GOT3 (cell line): Measurements from ENCODE around the gene RHOC.
A peak's percentile ranks its signal among the peaks of the same experiment; 100 is the strongest.

Experiments
- DNase-seq: peaks from one replicate; lab custom pipeline; 2025; ENCODE audit warnings: mixed read lengths; lab: John Stamatoyannopoulos, UW

RHOC gene

GRCh38 chr1:112701227-112702066 lies 5.5 kb downstream of the RHOC start:
- no peak for DNase-seq

GRCh38 chr1:112700290-112701226 lies 6.4 kb downstream of the RHOC start:
- DNase-seq = peak; percentile 18

GRCh38 chr1:112699425-112700144 lies 7.3 kb downstream of the RHOC start:
- no peak for DNase-seq

- no peak for DNase-seq
Measured at GRCh38 chr1:112698366-112699310, 8.3 kb downstream of the RHOC start.

- no peak for DNase-seq
Measured at GRCh38 chr1:112697781-112698201, 9.1 kb downstream of the RHOC start.

GRCh38 chr1:112696578-112697314 lies 10.2 kb downstream of the RHOC start:
- no peak for DNase-seq

GRCh38 chr1:112695276-112695675 lies 11.7 kb downstream of the RHOC start:
- no peak for DNase-seq

GRCh38 chr1:112694363-112694929 lies 12.5 kb downstream of the RHOC start:
- DNase-seq = no peak

- DNase-seq = no peak
Measured at GRCh38 chr1:112693821-112694220, 13.1 kb downstream of the RHOC start.

GRCh38 chr1:112692681-112693080 lies 14.2 kb downstream of the RHOC start:
- DNase-seq = no peak

- no peak for DNase-seq
Measured at GRCh38 chr1:112689842-112690237, 17.1 kb downstream of the RHOC start.

GRCh38 chr1:112689196-112689841 lies 17.6 kb downstream of the RHOC start:
- DNase-seq = no peak

- DNase-seq = no peak
Measured at GRCh38 chr1:112688781-112689193, 18.1 kb downstream of the RHOC start.

GRCh38 chr1:112687785-112688496 lies 19.0 kb downstream of the RHOC start:
- DNase-seq = no peak

- DNase-seq = no peak
Measured at GRCh38 chr1:112687361-112687760, 19.6 kb downstream of the RHOC start.

GRCh38 chr1:112686835-112687234 lies 20.1 kb downstream of the RHOC start:
- no peak for DNase-seq

GRCh38 chr1:112686417-112686816 lies 20.5 kb downstream of the RHOC start:
- DNase-seq = no peak

- no peak for DNase-seq
Measured at GRCh38 chr1:112685913-112686312, 21.0 kb downstream of the RHOC start.

- DNase-seq = no peak
Measured at GRCh38 chr1:112678605-112679004, 28.3 kb downstream of the RHOC start.
